Pancreas (tissue), 10 donors: ENCODE measurements around the gene ANKRD61. TPM values are rescaled to one million over a fixed set of nuclear protein-coding genes. Genes with fewer than 3 reads are reported as not detected.
"Not testable (repeated sequence)": the region's sequence is repeated elsewhere in the genome, so short reads cannot be mapped to it uniquely, and the experiment has no call there.

ENCODE experiments used
- ATAC-seq, 4 donors: fragments of 200-7000 bp; cut with Tn5 transposase; one replicate each; pipeline versions ENCODE4 v1.8.0 to v1.9.1; 2020; ENCODE audit warnings: mild to moderate bottlenecking in 4 of 4, moderate library complexity in 4 of 4
- DNase-seq, 6 donors: peaks; one replicate each; pipeline ENCODE4 v3.0.0-alpha.2; 2020
- FAIRE-seq: peaks from 2 replicates; lab custom pipeline; 2012; peaks lifted over from hg19 to GRCh38; lab: Jason Lieb, UNC
- H3K27ac ChIP-seq, 4 donors: fragments of 200-600 bp; sonication (generic); 1 replicate in 3 of 4; 2 replicates in 1 of 4; pipeline versions ENCODE4 v1.5.0 to v1.8.0; 2020
- H3K27me3 ChIP-seq, 4 donors: fragments of 200-600 bp; one replicate each; pipeline ENCODE4 v1.8.0; 2021
- H3K36me3 ChIP-seq, 3 donors: fragments of 200-600 bp; sonication (generic) in 1 of 3; one replicate each; pipeline versions ENCODE4 v1.5.0 to v1.8.0; 2020 to 2021
- H3K4me1 ChIP-seq, 3 donors: fragments of 200-600 bp; one replicate each; pipeline ENCODE4 v1.8.0; 2021
- H3K4me3 ChIP-seq, 4 donors: fragments of 200-600 bp; sonication (generic) in 2 of 4; one replicate each; pipeline versions ENCODE4 v1.5.0 to v1.8.0; 2020 to 2021
- H3K9me3 ChIP-seq, 4 donors: fragments of 200-600 bp; one replicate each; pipeline ENCODE4 v1.8.0; 2021
- WGBS, 2 donors: extraction: QIAGEN DNeasy Blood & Tissue Kit; methylation state at CpG; one replicate each; pipeline ENCODE4 v1.1.7; 2013; 5-methylcytosine and 5-hydroxymethylcytosine counted together
- intact Hi-C, 3 donors: fragments of 100-400 bp; cut with DNase I; formaldehyde crosslinking; loops; one replicate each; pipeline versions ENCODE4 v1.11.1 to v1.14.2; 2022
- polyA plus RNA-seq, 2 donors: library from polyadenylated mRNA; stranded (reverse); fragments of 200-250 nt; gene quantifications; one replicate each; pipeline ENCODE4 v1.2.3, GENCODE V29; 2013
- total RNA-seq, 6 donors: library from RNA; stranded (reverse); fragmentation: NEBNext Ultra II Directional in 4 of 6; extraction: Animal tissue kit (Norgen Biotek cat#: 25700) in 4 of 6; gene quantifications; one replicate each; pipeline versions ENCODE4 v1.2.1 to v1.2.4, GENCODE V29; 2021 to 2023
- TF ChIP-seq, protein P1 (sequence below), 4 donors: fragments of 200-600 bp; sonication (generic) in 3 of 4; IDR thresholded peaks; one replicate each; pipeline versions ENCODE4 v1.5.0 to v1.8.0; 2021; ENCODE audit warnings: antibody characterized with exemption in 4 of 4
- donor health status: healthy with polysubstance abuse.
- donor health status: DM: no; HTN: no; CAD: no; lungs with moderate emphysema.
- donor health status: DM: no; HTN: no; CAD: no.
- donor health status: control.
- donor health status: control.
- donor health status: Bipolar disorder and iron deficiency.
- donor health status: DM: yes; HTN: yes; CAD: no.
- donor health status: DM: no; HTN: no; CAD: no.
- donor health status: DM: no; HTN: no; CAD: no.
- donor health status: DM: yes; HTN: yes; CAD: no.

The ANKRD61 gene
- total and polyA plus RNA-seq, 8 donors = not detected

DNA sequence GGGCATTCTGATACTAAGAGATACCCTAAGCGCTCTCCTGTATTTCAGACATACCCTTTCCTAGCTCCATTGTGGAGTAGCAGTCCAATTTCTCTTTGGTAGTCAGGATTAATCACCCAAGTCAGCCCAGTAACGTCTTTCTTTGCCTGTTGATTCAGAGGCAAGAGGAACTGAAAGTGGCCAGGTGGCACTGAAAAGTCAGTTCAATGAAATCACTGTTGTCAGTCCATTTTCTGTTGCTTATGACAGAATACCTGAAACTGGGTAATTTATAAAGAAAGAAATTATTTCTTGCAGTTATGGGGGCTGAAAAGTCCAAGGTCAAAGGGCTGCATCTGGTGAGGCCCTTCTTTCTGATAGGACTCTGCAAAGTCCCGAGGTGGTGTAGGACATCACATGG lies 40.2 kb downstream of the ANKRD61 start:
- Histone ChIP-seq H3K4me1 (no peaks in the 10 kb centered on the region), H3K9me3 (no peaks in the 10 kb centered on the region), H3K27me3 (no peaks in the 10 kb centered on the region), H3K27ac (no peak overlapping the region), H3K36me3 (no peaks in the 10 kb centered on the region), H3K4me3 (no peak overlapping the region)
- WGBS, 2 donors = 66 to 77% methylated on average over 3 of the region's 3 CpGs
- intact Hi-C loops = no loop called here
- TF ChIP-seq, protein P1, sequence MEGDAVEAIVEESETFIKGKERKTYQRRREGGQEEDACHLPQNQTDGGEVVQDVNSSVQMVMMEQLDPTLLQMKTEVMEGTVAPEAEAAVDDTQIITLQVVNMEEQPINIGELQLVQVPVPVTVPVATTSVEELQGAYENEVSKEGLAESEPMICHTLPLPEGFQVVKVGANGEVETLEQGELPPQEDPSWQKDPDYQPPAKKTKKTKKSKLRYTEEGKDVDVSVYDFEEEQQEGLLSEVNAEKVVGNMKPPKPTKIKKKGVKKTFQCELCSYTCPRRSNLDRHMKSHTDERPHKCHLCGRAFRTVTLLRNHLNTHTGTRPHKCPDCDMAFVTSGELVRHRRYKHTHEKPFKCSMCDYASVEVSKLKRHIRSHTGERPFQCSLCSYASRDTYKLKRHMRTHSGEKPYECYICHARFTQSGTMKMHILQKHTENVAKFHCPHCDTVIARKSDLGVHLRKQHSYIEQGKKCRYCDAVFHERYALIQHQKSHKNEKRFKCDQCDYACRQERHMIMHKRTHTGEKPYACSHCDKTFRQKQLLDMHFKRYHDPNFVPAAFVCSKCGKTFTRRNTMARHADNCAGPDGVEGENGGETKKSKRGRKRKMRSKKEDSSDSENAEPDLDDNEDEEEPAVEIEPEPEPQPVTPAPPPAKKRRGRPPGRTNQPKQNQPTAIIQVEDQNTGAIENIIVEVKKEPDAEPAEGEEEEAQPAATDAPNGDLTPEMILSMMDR (IDR thresholded peaks at IDR 0.05) = no peak
- no peak for DNase-seq
- no peak for ATAC-seq
- no peak for FAIRE-seq

GRCh38 chr7:6074612-6075380 lies 43.6 kb downstream of the ANKRD61 start:
- ATAC-seq = no peak
- no peaks in the 10 kb centered on the region for H3K9me3 ChIP-seq
- WGBS, 2 donors = 73 to 81% methylated on average over 9 of the region's 9 CpGs
- H3K4me3 ChIP-seq = no peak overlapping the region
- no peaks in the 10 kb centered on the region for H3K4me1 ChIP-seq
- no peak for FAIRE-seq
- TF ChIP-seq, protein P1 (IDR thresholded peaks at IDR 0.05) = no peak
- no peak for DNase-seq
- intact Hi-C loops = no loop called here
- H3K36me3 ChIP-seq = no peaks in the 10 kb centered on the region
- H3K27ac ChIP-seq = no peak overlapping the region
- no peaks in the 10 kb centered on the region for H3K27me3 ChIP-seq

DNA sequence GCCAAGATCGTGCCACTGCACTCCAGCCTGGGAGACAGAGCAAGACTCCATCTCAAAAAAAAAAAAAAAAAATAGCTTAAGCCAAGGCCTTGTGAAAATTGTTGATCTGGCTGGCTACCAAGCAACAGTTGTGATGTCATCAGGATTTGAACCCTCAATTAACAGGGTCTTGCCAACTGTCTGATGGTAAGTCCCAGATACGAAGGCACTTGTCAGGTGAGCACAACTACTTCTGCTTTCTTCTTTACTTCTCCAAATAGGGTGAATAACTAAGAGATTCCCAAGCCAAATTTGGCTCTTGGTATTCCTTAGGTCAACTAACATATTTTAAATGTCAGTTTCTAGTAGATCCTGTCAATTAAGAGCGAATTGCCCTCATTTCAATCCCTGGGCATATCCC lies 47.4 kb downstream of the ANKRD61 start:
- FAIRE-seq (no peak), ATAC-seq (no peak), DNase-seq (no peak)
- H3K27me3 ChIP-seq = no peaks in the 10 kb centered on the region
- no peaks in the 10 kb centered on the region for H3K36me3 ChIP-seq
- TF ChIP-seq, protein P1 (IDR thresholded peaks at IDR 0.05) = no peak
- intact Hi-C loops = no loop called here
- H3K27ac ChIP-seq = no peak overlapping the region
- H3K4me3 ChIP-seq = no peak overlapping the region
- no peaks in the 10 kb centered on the region for H3K9me3 ChIP-seq
- WGBS, 2 donors = 46 to 65% methylated on average over 2 to 3 of the region's 3 CpGs
- H3K4me1 ChIP-seq = peaks cover 0 to 3% (median 0%) of the 10 kb centered on the region in 3 donors

GRCh38 chr7:6083047-6083446 lies 51.9 kb downstream of the ANKRD61 start:
- intact Hi-C loops, DNase-seq, FAIRE-seq, ATAC-seq, H3K27me3 ChIP-seq, H3K36me3 ChIP-seq, H3K27ac ChIP-seq, H3K4me1 ChIP-seq, H3K4me3 ChIP-seq, H3K9me3 ChIP-seq: not testable (repeated sequence)
- WGBS, 2 donors = 93 to 96% methylated on average over 6 of the region's 6 CpGs

Other genes with a start within 250 kb of the ANKRD61 start
- 10 to 100 TPM; 11.7 to 18.2 (median 14.7) TPM for gene RNF216, start 249.7 kb upstream of the ANKRD61 start, total RNA-seq
- gene RNF216, start 249.7 kb upstream of the ANKRD61 start, polyA plus RNA-seq = 1 to 10 TPM; 8.1 to 8.8 TPM
- not detected for gene OCM, start 150.6 kb upstream of the ANKRD61 start, total RNA-seq
- gene OCM, start 150.6 kb upstream of the ANKRD61 start, polyA plus RNA-seq = under 1 TPM; 0.70 to 0.84 TPM
- 10 to 100 TPM; 14.7 to 32.3 (median 28.1) TPM for gene CCZ1, start 132.6 kb upstream of the ANKRD61 start, total RNA-seq
- gene CCZ1, start 132.6 kb upstream of the ANKRD61 start, polyA plus RNA-seq = 10 to 100 TPM; 23.2 to 24.8 TPM
- under 1 TPM in 1 of 6 donors, not detected in 5; 0.12 TPM for gene RSPH10B, start 60.7 kb upstream of the ANKRD61 start, total RNA-seq
- gene RSPH10B, start 60.7 kb upstream of the ANKRD61 start, polyA plus RNA-seq = under 1 TPM; 0.08 to 0.33 TPM
- gene PMS2, start 22.3 kb upstream of the ANKRD61 start, total RNA-seq = 1 to 10 TPM; 3.4 to 7.2 (median 4.0) TPM
- 1 to 10 TPM; 2.0 to 4.7 TPM for gene PMS2, start 22.3 kb upstream of the ANKRD61 start, polyA plus RNA-seq
- 10 to 100 TPM in 4 of 6 donors, 1 to 10 TPM in 2; 7.6 to 15.7 (median 11.1) TPM for gene AIMP2, start 22.1 kb upstream of the ANKRD61 start, total RNA-seq
- gene AIMP2, start 22.1 kb upstream of the ANKRD61 start, polyA plus RNA-seq = 10 to 100 TPM in 1 of 2 donors, 1 to 10 TPM in 1; 6.6 to 13.1 TPM
- 10 to 100 TPM; 35.7 to 49.4 (median 46.1) TPM for gene EIF2AK1, start 27.8 kb downstream of the ANKRD61 start, total RNA-seq
- gene EIF2AK1, start 27.8 kb downstream of the ANKRD61 start, polyA plus RNA-seq = 10 to 100 TPM; 20.6 to 28.4 TPM
- gene USP42, start 73.6 kb downstream of the ANKRD61 start, total RNA-seq = 1 to 10 TPM; 3.7 to 6.6 (median 3.9) TPM
- gene USP42, start 73.6 kb downstream of the ANKRD61 start, polyA plus RNA-seq = 1 to 10 TPM; 3.2 to 4.1 TPM
- 10 to 100 TPM in 1 of 6 donors, 1 to 10 TPM in 5; 3.4 to 12.5 (median 4.5) TPM for gene CYTH3, start 241.2 kb downstream of the ANKRD61 start, total RNA-seq
- gene CYTH3, start 241.2 kb downstream of the ANKRD61 start, polyA plus RNA-seq = 1 to 10 TPM; 4.0 to 5.4 TPM